AG10803 (cell line): Measurements from ENCODE around the gene SELENON.

ENCODE experiments used
- DNase-seq: peaks from one replicate; pipeline ENCODE4 v3.0.0; 2010; ENCODE audit warnings: low read depth
- H3K4me3 ChIP-seq: 2 replicates; pipeline ENCODE4 v1.5.1; 2011; ENCODE audit warnings: mild to moderate bottlenecking, low read length, control low read depth
- TF ChIP-seq, protein P1 (sequence below): conservative IDR thresholded peaks from 2 replicates; pipeline ENCODE4 v1.5.1; 2011; ENCODE audit warnings: mild to moderate bottlenecking, low read length, control low read depth, inconsistent platforms

SELENON gene

DNA sequence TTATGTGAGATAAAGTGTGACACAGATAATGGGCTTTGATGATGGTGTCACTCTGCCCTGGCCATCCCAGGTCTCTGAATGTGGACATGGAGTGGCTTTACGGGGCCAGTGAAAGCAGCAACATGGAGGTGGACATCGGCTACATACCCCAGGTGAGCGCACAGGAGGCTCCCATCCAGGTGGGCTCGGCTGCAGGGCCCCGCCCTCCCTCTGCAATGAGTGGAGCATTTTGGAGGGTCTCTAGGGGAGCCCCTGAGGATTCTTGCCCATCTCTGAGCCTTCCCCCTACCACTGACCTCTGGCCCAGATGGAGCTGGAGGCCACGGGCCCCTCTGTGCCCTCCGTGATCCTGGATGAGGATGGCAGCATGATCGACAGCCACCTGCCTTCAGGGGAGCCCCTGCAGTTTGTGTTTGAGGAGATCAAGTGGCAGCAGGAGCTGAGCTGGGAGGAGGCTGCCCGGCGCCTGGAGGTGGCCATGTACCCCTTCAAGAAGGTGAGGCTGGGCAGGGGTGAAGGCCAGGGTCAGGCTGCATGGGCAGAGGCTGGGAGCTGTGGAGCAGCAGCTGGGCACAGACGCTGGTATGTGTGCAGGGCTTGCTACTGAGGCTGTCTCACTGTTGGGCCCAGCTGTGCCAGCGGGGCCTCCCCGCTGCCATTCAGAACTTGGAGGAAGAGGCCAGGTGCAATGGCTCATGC, 11.5 kb downstream of the SELENON start:
- TF ChIP-seq, protein P1, sequence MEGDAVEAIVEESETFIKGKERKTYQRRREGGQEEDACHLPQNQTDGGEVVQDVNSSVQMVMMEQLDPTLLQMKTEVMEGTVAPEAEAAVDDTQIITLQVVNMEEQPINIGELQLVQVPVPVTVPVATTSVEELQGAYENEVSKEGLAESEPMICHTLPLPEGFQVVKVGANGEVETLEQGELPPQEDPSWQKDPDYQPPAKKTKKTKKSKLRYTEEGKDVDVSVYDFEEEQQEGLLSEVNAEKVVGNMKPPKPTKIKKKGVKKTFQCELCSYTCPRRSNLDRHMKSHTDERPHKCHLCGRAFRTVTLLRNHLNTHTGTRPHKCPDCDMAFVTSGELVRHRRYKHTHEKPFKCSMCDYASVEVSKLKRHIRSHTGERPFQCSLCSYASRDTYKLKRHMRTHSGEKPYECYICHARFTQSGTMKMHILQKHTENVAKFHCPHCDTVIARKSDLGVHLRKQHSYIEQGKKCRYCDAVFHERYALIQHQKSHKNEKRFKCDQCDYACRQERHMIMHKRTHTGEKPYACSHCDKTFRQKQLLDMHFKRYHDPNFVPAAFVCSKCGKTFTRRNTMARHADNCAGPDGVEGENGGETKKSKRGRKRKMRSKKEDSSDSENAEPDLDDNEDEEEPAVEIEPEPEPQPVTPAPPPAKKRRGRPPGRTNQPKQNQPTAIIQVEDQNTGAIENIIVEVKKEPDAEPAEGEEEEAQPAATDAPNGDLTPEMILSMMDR = no peak
- no peak overlapping the region for H3K4me3 ChIP-seq
- DNase-seq = no peak

DNA sequence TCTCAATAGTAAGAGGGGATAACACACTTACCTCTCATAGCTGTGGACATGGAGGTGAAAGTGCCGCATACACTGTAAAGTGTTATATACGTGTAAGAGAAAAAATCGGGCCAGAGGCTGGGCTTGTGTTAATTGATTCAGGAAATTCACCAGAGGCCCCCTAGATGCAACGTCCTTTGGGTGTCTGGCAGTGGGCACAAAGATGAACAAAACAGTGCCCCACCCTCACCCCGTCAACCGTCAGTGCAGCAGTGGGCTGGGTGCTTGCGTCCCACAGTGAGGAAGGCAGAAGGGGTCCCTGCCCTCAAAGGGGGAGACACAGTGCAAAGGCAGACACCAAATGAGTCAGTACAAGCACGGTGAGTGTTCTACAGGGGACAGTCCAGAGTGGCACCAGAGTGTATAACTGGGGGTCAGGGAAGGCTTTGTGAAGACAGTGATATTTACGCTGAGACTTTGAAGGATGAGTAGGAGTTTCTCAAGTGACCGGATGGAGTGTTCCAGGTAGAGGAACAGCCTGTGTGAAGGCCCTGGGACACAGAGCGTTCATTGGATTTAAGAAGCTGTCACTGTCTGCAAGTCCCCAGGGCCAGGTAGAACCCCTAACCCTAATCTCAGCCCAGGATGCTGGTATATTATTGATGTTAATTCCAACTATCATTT, 13.2 kb downstream of the SELENON start:
- TF ChIP-seq, protein P1 = no peak
- DNase-seq = no peak
- no peak overlapping the region for H3K4me3 ChIP-seq

DNA sequence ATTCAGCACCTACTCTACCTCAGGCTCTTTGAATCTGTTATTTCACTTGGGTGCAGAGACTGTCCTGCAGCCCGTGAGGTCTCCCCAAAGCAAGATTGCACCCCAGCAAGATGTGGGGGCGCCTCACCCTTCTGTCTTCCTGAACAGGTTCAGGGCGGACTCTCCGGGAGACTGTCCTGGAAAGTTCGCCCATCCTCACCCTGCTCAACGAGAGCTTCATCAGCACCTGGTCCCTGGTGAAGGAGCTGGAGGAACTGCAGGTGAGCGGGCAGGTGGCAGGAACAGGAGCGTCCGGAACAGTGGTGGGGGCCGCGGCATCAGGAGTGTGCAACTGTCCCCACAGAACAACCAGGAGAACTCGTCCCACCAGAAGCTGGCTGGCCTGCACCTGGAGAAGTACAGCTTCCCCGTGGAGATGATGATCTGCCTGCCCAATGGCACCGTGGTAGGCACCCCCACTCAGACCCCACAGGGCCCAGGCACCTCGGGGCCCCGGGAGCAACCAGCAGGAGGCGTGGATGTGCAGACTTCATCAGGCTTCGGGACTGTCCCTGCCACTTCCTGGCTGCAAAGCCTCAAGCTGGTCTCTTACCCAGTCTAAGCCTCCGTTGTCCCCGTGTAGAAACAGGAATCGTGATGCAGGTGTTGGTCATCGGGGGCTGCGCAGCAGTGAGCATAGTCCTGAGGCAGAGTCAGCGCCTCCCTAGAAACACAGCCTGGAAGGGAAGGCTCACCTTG, 13.9 kb downstream of the SELENON start:
- TF ChIP-seq, protein P1 = no peak
- DNase-seq = no peak
- no peak overlapping the region for H3K4me3 ChIP-seq

DNA sequence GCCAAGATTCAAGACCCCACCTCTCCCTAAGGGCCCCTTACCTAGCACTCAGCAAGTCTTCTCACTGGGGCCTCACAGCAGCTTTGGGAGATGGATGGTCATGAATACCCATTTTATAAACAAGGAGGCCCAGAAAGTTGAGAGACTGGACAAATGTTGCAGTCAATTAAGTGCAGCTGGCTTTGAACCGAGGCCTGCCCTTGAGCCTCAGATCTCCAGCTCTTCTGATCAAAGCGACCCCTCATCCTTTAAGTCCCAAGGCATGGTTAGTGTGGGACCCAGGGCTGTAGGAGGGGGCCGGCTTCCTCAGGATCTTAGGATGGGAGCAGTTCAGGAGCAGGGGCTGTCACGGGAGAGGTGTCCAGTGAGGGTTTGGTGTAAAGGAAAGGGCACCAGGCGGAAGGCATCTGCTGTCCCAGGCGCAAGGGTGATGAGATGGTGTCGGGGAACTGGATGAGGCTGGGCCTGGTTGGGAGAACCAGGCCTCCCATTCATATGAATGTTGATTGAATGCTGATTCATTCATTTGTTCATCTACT, 14.6 kb downstream of the SELENON start:
- TF ChIP-seq, protein P1 = no peak
- no peak overlapping the region for H3K4me3 ChIP-seq
- DNase-seq = no peak

DNA sequence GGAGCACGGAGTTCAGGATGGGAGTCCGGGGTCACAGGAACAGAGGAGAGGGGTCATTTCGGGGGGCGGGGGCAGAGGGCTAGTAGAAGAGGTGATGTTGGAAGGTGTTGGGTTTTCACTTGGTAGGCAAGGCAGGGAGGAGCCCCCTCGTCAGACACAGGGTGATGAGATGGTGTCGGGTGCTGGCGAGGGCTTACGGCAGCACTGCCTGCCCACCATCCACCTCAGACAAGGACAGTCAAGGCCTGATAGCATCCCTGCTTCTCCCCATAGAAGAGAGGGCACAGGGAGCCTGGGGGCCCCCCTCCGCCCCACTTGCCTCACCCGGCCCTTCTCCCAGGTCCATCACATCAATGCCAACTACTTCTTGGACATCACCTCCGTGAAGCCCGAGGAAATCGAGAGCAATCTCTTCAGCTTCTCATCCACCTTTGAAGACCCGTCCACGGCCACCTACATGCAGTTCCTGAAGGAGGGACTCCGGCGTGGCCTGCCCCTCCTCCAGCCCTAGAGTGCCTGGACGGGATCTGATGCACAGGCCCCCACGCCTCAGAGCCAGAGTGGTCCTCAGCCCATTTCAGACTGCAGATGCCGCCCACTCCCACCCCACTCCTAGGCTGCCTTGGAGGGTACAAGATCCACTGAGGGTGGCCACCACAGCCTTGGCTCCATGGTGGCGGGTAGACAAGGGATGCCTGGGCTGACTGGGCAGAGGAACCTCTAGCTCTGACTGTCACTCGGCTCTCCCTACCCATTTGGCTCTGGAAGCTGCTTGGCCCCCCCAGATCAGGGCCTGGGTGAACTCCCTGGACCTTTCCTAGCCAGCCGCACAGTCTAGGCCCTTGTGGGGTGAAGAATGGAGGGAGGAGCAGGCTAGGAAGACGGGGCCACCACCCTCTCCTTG, 15.5 kb downstream of the SELENON start:
- no peak for DNase-seq
- no peak overlapping the region for H3K4me3 ChIP-seq
- TF ChIP-seq, protein P1 = no peak

DNA sequence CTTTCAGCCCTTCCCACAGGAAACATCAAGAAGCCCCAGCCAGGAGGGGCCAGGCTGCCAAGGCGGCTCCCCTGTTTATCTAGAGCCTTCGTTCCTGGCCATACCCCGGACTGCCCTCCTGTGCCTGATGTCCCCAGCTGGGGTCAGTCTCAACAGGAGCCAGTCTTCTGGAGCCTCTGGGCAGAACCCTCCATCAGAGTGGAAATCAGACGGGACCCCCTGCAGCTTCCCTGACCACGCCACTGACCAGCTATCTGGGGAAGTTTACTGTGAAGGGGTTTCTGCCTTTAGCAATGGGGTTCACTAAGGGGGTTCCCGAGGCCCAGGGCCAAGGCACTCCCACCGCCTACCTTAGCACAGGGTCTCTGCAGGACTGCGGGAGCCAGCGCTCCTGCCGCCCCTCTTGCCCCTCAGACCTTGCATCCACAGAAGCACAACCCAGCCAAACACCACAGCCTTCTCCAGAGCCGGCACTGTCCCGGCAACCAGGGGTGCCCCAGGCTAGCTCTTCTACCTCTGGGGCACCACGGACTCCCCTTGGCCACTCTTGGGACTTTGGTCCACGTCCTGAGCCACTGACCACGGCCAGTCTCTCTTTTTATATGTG, 16.2 kb downstream of the SELENON start:
- H3K4me3 ChIP-seq = no peak overlapping the region

More for the DNA sequence above, 16.2 kb downstream of the SELENON start:
- DNase-seq = no peak
- TF ChIP-seq, protein P1 = no peak
